OCI-LY7 (cell line): ENCODE results near the gene GON4L. TPM values are rescaled to one million over a fixed set of nuclear protein-coding genes. Genes with fewer than 3 reads are reported as not detected.

Source experiments
- BruUV-seq: library from RNA; stranded (reverse); fragments of 400-500 nt; replicated peaks from 2 replicates; lab custom pipeline; 2021; lab: Mats Ljungman, UMichigan
- CTCF ChIA-PET: fragments of 300-600 bp; sonication (Branson Sonifier 250); formaldehyde crosslinking; loops from one replicate; lab custom pipeline; 2022; ENCODE audit warnings: antibody characterized with exemption; ENCODE audit not compliant: unreplicated experiment; lab: Charles Lee
- POLR2A ChIA-PET: fragments of 300-600 bp; sonication (Branson Sonifier 250); formaldehyde crosslinking; loops from one replicate; lab custom pipeline; 2022; ENCODE audit warnings: antibody characterized with exemption; lab: Charles Lee
- DNase-seq: peaks from one replicate; pipeline ENCODE4 v3.0.0-alpha.2; 2015; ENCODE audit warnings: low spot score
- H2AFZ ChIP-seq: fragments of 200-600 bp; sonication (generic), shearing (Covaris generic); 2 replicates; pipeline ENCODE4 v1.6.1; 2014; ENCODE audit warnings: mild to moderate bottlenecking, antibody characterized with exemption, low read length, moderate library complexity
- H3K27ac ChIP-seq: fragments of 200-600 bp; sonication (generic); 2 replicates; pipeline ENCODE4 v1.5.1; 2014; ENCODE audit warnings: mixed run types, low read depth, mild to moderate bottlenecking, moderate library complexity, low read length, inconsistent platforms; ENCODE audit not compliant: poor library complexity, severe bottlenecking
- H3K36me3 ChIP-seq: fragments of 200-600 bp; sonication (generic); 2 replicates; pipeline ENCODE4 v1.6.1; 2014; ENCODE audit warnings: mild to moderate bottlenecking, antibody characterized with exemption, low read length, moderate library complexity, mixed read lengths; ENCODE audit not compliant: insufficient read depth
- H3K4me1 ChIP-seq: fragments of 200-600 bp; sonication (generic); 2 replicates; pipeline ENCODE4 v1.5.1; 2014; ENCODE audit warnings: mild to moderate bottlenecking, low read length; ENCODE audit not compliant: insufficient read depth, poor library complexity, severe bottlenecking
- H3K4me2 ChIP-seq: fragments of 200-600 bp; sonication (generic); 2 replicates; pipeline ENCODE4 v1.6.1; 2014; ENCODE audit warnings: mild to moderate bottlenecking, low read length
- H3K4me3 ChIP-seq: fragments of 200-600 bp; sonication (generic); 2 replicates; pipeline ENCODE4 v1.5.1; 2014; ENCODE audit warnings: mild to moderate bottlenecking, low read depth, low read length; ENCODE audit not compliant: poor library complexity, severe bottlenecking
- H3K79me2 ChIP-seq: fragments of 200-600 bp; sonication (generic); 2 replicates; pipeline ENCODE4 v1.6.1; 2016; ENCODE audit warnings: low read depth, mild to moderate bottlenecking, low read length, moderate library complexity, mixed read lengths; ENCODE audit not compliant: insufficient read depth
- H3K9me2 ChIP-seq: fragments of 200-600 bp; sonication (generic); 2 replicates; pipeline ENCODE4 v1.6.1; 2016; ENCODE audit warnings: mild to moderate bottlenecking, low read length, mixed read lengths; ENCODE audit not compliant: insufficient read depth
- H3K9me3 ChIP-seq: fragments of 200-600 bp; sonication (generic); 2 replicates; pipeline ENCODE4 v1.6.1; 2014; ENCODE audit warnings: mild to moderate bottlenecking, mixed run types, low read length, mixed read lengths
- H4K20me1 ChIP-seq: fragments of 200-600 bp; sonication (generic); 2 replicates; pipeline ENCODE4 v1.6.1; 2014; ENCODE audit warnings: mild to moderate bottlenecking, antibody characterized with exemption, low read length, moderate library complexity, mixed read lengths; ENCODE audit not compliant: insufficient read depth
- EZH2phosphoT487 ChIP-seq: fragments of 200-600 bp; sonication (generic); IDR thresholded peaks from 2 replicates; pipeline ENCODE4 v1.6.1; 2018; ENCODE audit warnings: low read depth, borderline replicate concordance, mild to moderate bottlenecking, mixed run types, antibody characterized with exemption, low read length, moderate library complexity, mixed read lengths
- intact Hi-C: fragments of 100-400 bp; cut with micrococcal nuclease; formaldehyde crosslinking; loops from one replicate; pipeline ENCODE4 v1.10.0; 2022; ENCODE audit not compliant: unreplicated experiment
- total RNA-seq, 2 experiments: library from RNA; depleted of rRNA in 1 of 2; stranded (reverse); fragments of >200 nt in 1 of 2; shearing (Covaris generic) in 1 of 2; gene quantifications; 2 replicates each; pipeline ENCODE4 v1.2.3, GENCODE V29; 2014 to 2022
- TF ChIP-seq, protein P1 (sequence below): fragments of 200-600 bp; sonication (generic); conservative IDR thresholded peaks from 2 replicates; pipeline ENCODE4 v1.5.1; 2014; ENCODE audit warnings: mild to moderate bottlenecking, antibody characterized with exemption, low read length, moderate library complexity, mixed read lengths

The GON4L gene
- total RNA-seq, 2 experiments from 2014 or later: 46.0 to 78.0 TPM

- ChIA-PET CTCF (no interaction called here), POLR2A (no interaction called here)
- DNase-seq: no peak
- H3K9me3 ChIP-seq: no peaks in the 10 kb centered on the region
- TF ChIP-seq EZH2phosphoT487: no peak
- TF ChIP-seq, protein P1, sequence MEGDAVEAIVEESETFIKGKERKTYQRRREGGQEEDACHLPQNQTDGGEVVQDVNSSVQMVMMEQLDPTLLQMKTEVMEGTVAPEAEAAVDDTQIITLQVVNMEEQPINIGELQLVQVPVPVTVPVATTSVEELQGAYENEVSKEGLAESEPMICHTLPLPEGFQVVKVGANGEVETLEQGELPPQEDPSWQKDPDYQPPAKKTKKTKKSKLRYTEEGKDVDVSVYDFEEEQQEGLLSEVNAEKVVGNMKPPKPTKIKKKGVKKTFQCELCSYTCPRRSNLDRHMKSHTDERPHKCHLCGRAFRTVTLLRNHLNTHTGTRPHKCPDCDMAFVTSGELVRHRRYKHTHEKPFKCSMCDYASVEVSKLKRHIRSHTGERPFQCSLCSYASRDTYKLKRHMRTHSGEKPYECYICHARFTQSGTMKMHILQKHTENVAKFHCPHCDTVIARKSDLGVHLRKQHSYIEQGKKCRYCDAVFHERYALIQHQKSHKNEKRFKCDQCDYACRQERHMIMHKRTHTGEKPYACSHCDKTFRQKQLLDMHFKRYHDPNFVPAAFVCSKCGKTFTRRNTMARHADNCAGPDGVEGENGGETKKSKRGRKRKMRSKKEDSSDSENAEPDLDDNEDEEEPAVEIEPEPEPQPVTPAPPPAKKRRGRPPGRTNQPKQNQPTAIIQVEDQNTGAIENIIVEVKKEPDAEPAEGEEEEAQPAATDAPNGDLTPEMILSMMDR: no peak
- H2AFZ ChIP-seq: no peak overlapping the region
- no peaks in the 10 kb centered on the region for H3K79me2 ChIP-seq
- no peak overlapping the region for H3K27ac ChIP-seq
- intact Hi-C loops: no loop called here
- H3K4me2 ChIP-seq: no peak overlapping the region
- H3K9me2 ChIP-seq: no peaks in the 10 kb centered on the region
- H3K4me1 ChIP-seq: no peaks in the 10 kb centered on the region
- H3K4me3 ChIP-seq: no peak overlapping the region
- BruUV-seq: no TSS peak
- H4K20me1 ChIP-seq: no peaks in the 10 kb centered on the region
- peaks cover 50% of the 10 kb centered on the region for H3K36me3 ChIP-seq
Observed at GRCh38 chr1:155793213-155793612, 63.8 kb downstream of the GON4L start.

DNA sequence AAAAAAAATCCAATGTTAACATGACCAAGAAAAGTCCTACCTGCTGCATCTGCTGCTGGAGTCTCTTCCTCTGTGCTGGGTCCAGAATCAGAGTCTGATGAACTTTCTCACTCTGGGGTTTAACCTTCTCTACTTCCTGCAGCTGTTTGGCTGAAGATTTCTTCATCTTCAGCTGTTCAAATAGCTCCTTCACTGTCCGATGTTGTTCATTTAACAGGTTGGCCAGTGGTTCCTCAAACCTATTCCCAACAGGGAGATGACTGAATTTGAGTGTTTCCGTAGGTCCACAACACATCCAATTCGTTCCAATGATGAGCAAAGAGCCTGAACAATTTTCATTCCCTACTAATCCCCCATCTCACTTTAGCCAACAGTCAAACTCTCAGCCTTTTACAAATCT lies 79.4 kb downstream of the GON4L start:
- Histone ChIP-seq H3K4me1 (no peaks in the 10 kb centered on the region), H3K9me3 (no peaks in the 10 kb centered on the region), H3K36me3 (peaks cover 72% of the 10 kb centered on the region), H3K27ac (no peak overlapping the region), H3K4me2 (no peak overlapping the region), H2AFZ (no peak overlapping the region), H4K20me1 (no peaks in the 10 kb centered on the region), H3K9me2 (no peaks in the 10 kb centered on the region), H3K4me3 (no peak overlapping the region), H3K79me2 (no peaks in the 10 kb centered on the region)
- CTCF ChIA-PET: no interaction called here
- POLR2A ChIA-PET: no interaction called here
- BruUV-seq: no TSS peak
- intact Hi-C loops: no loop called here
- DNase-seq: no peak
- TF ChIP-seq, protein P1: no peak
- TF ChIP-seq EZH2phosphoT487: no peak

- ChIA-PET CTCF (no interaction called here), POLR2A (interaction anchor here (0.6 kb wide), 1 partner anchor 42 kb away, joined by 3 read pairs; no protein-coding TSS in a partner anchor)
- H3K9me2 ChIP-seq: no peaks in the 10 kb centered on the region
- no peaks in the 10 kb centered on the region for H3K9me3 ChIP-seq
- DNase-seq: no peak
- no peaks in the 10 kb centered on the region for H3K79me2 ChIP-seq
- H3K4me2 ChIP-seq: no peak overlapping the region
- no peaks in the 10 kb centered on the region for H3K4me1 ChIP-seq
- TF ChIP-seq, protein P1: no peak
- TF ChIP-seq EZH2phosphoT487: no peak
- no TSS peak for BruUV-seq
- no peak overlapping the region for H2AFZ ChIP-seq
- peaks cover 77% of the 10 kb centered on the region for H3K36me3 ChIP-seq
- H3K4me3 ChIP-seq: no peak overlapping the region
- H3K27ac ChIP-seq: no peak overlapping the region
- intact Hi-C loops: no loop called here
- no peaks in the 10 kb centered on the region for H4K20me1 ChIP-seq
Observed at GRCh38 chr1:155776414-155776813, 80.6 kb downstream of the GON4L start.
